Suprapubic skin (tissue), 4 donors: ENCODE results near the gene RIOK2. TPM values are rescaled to one million over a fixed set of nuclear protein-coding genes. Genes with fewer than 3 reads are reported as not detected.

Experiments used
- DNase-seq, 2 donors: peaks; one replicate each; pipeline ENCODE4 v3.0.0-alpha.2; 2019; ENCODE audit warnings: low spot score in 2 of 2
- H3K27ac ChIP-seq: fragments of 200-600 bp; sonication (generic); one replicate; pipeline ENCODE4 v1.5.1; 2019
- H3K27me3 ChIP-seq: fragments of 200-600 bp; sonication (generic); one replicate; pipeline ENCODE4 v1.5.1; 2019
- H3K36me3 ChIP-seq: fragments of 200-600 bp; sonication (generic); one replicate; pipeline ENCODE4 v1.5.1; 2019
- H3K4me1 ChIP-seq: fragments of 200-600 bp; sonication (generic); one replicate; pipeline ENCODE4 v1.5.1; 2019
- H3K4me3 ChIP-seq: fragments of 200-600 bp; sonication (generic); one replicate; pipeline ENCODE4 v1.5.1; 2019; ENCODE audit warnings: mild to moderate bottlenecking
- H3K9me3 ChIP-seq: fragments of 200-600 bp; sonication (generic); one replicate; pipeline ENCODE4 v1.5.1; 2019
- CTCF ChIP-seq, 2 donors: fragments of 200-600 bp in 1 of 2; fragments of 450-650 bp in 1 of 2; sonication (generic) in 1 of 2; IDR thresholded peaks; one replicate each; pipeline ENCODE4 v1.5.1; 2016 to 2019; ENCODE audit warnings: antibody characterized with exemption in 2 of 2, mild to moderate bottlenecking in 1 of 2, moderate library complexity in 1 of 2
- EP300 ChIP-seq: sonication (generic); formaldehyde crosslinking; IDR thresholded peaks from one replicate; pipeline ENCODE4 v1.6.1; 2017; ENCODE audit warnings: antibody characterized with exemption
- POLR2A ChIP-seq, 2 donors: fragments of 450-650 bp; IDR thresholded peaks; one replicate each; pipeline ENCODE4 v1.6.1; 2017; ENCODE audit warnings: antibody characterized with exemption in 2 of 2, mild to moderate bottlenecking in 2 of 2, moderate library complexity in 2 of 2
- POLR2AphosphoS5 ChIP-seq, 3 donors: sonication (generic); formaldehyde crosslinking; IDR thresholded peaks; one replicate each; pipeline ENCODE4 v1.6.1; 2017; ENCODE audit warnings: antibody characterized with exemption in 3 of 3
- WGBS: methylation state at CpG from one replicate; pipeline ENCODE4 v1.1.5; 2018; 5-methylcytosine and 5-hydroxymethylcytosine counted together
- total RNA-seq, 4 donors: library from RNA; depleted of rRNA; stranded (reverse); fragments of >200 nt; gene quantifications; one replicate each; pipeline ENCODE4 v1.1.0, GENCODE V29; 2016

Gene RIOK2
- 10 to 100 TPM in 3 of 4 donors, 1 to 10 TPM in 1; 7.4 to 24.9 (median 16.3) TPM for total RNA-seq

GRCh38 chr5:97183100-97183929 is at the start of gene RIOK2:
Gene RIOK2 (minus strand): TSS chr5:97183247. CDS start chr5:97183191, 56 bp downstream.
- WGBS, result under 1% methylated on average over 44 of the region's 44 CpGs
- TF ChIP-seq POLR2AphosphoS5 (IDR thresholded peaks at IDR 0.05) (peak in 1 of 3 donors; percentile 39), CTCF (IDR thresholded peaks at IDR 0.05) (no peak), POLR2A (IDR thresholded peaks at IDR 0.05) (peak in 1 of 2 donors; percentile 49)
- no peaks in the 10 kb centered on the region for H3K27me3 ChIP-seq
- H3K4me3 ChIP-seq, result peak within 1 kb of the TSS; percentile 89
- no peaks in the 10 kb centered on the region for H3K9me3 ChIP-seq
- peaks cover 6% of the 10 kb centered on the region for H3K36me3 ChIP-seq
- peak; percentile 94 to 95 for DNase-seq
- peaks cover 32% of the 10 kb centered on the region for H3K4me1 ChIP-seq
- H3K27ac ChIP-seq, result peak within 1 kb of the TSS; percentile 94

DNA sequence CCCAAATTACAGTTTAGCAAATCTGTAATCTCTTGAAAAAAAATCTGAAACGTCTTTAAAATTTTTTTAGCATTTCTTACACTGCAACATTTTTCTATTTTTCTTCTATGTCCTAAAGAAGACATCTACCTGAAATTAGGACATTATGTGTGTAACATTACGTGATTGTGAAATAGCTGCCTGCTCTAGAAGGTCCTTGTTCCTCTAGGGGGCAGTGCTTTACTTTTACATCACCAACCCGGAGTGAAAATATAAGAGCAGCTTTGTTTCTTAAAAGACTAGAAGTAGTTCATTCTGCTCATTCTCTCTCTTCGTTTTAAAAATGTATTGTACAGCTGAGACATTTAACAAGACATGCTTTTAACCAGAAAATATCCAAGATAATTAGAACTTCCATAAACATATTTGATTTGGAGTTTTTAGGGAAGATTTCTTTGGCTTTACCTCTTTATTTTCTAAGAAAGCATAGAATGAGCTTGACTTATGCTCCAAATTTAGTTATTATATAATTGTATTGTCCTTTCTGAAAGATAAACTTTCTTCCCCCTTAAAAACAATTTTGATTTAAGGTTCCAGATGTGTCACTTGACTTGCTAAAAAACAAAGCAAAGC is 48.1 kb upstream of the RIOK2 start:
- H3K27me3 ChIP-seq, result no peaks in the 10 kb centered on the region
- no peak overlapping the region for H3K27ac ChIP-seq
- TF ChIP-seq CTCF (IDR thresholded peaks at IDR 0.05), result peak; percentile 46 to 75
- TF ChIP-seq POLR2AphosphoS5 (IDR thresholded peaks at IDR 0.05), result no peak
- H3K4me1 ChIP-seq, result peaks cover 5% of the 10 kb centered on the region
- H3K36me3 ChIP-seq, result no peaks in the 10 kb centered on the region
- DNase-seq, result no peak
- H3K9me3 ChIP-seq, result no peaks in the 10 kb centered on the region
- no peak overlapping the region for H3K4me3 ChIP-seq
- WGBS, result 2% methylated on average over 4 of the region's 4 CpGs

DNA sequence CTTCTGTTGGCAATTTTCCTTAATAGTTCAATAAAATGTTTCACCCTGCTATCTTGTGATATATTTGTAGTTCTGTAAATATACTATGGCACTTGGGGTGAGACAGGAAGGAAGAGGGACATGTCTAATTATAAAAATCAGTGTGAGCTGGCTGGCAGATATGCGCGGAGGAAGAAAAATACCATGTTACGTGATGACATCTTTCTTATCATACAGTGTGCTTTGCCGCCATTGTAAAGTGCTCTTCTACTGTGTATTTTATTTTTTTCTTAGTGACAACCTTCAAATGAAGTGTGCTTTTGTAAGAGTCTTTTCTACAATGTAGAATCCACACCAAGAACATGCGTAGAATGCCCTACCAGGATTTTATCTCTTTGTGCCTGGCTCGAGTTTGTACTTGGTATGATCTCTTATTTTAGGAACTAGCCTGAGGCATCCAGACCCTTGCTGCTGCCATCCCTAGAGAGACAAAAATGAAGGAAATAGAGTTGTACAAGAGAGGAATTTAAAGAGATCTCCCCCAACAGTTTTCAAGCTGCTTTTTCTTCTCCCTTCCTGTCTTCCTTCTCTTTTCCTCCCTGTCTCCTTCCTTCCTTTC is 46.7 kb upstream of the RIOK2 start:
- TF ChIP-seq EP300 (no peak), POLR2AphosphoS5 (IDR thresholded peaks at IDR 0.05) (no peak), CTCF (IDR thresholded peaks at IDR 0.05) (no peak), POLR2A (IDR thresholded peaks at IDR 0.05) (no peak)
- WGBS, result 63% methylated on average over 6 of the region's 6 CpGs
- H3K4me1 ChIP-seq, result peaks cover 5% of the 10 kb centered on the region
- H3K27ac ChIP-seq, result no peak overlapping the region
- H3K36me3 ChIP-seq, result no peaks in the 10 kb centered on the region
- no peak for DNase-seq
- no peak overlapping the region for H3K4me3 ChIP-seq
- no peaks in the 10 kb centered on the region for H3K27me3 ChIP-seq
- no peaks in the 10 kb centered on the region for H3K9me3 ChIP-seq

GRCh38 chr5:97229196-97229595 is 46.1 kb upstream of the RIOK2 start:
- H3K9me3 ChIP-seq, result no peaks in the 10 kb centered on the region

More at GRCh38 chr5:97229196-97229595, 46.1 kb upstream of the RIOK2 start:
- Histone ChIP-seq H3K4me1 (peaks cover 5% of the 10 kb centered on the region), H3K4me3 (no peak overlapping the region), H3K27me3 (no peaks in the 10 kb centered on the region), H3K27ac (no peak overlapping the region), H3K36me3 (no peaks in the 10 kb centered on the region)
- WGBS, result 74% methylated on average over 2 of the region's 2 CpGs
- no peak for TF ChIP-seq EP300
- TF ChIP-seq POLR2A (IDR thresholded peaks at IDR 0.05), result no peak
- TF ChIP-seq CTCF (IDR thresholded peaks at IDR 0.05), result no peak
- TF ChIP-seq POLR2AphosphoS5 (IDR thresholded peaks at IDR 0.05), result no peak
- no peak for DNase-seq
